ENCODE data around the gene DCLK1. TPM values are rescaled to one million over a fixed set of nuclear protein-coding genes. Genes with fewer than 3 reads are reported as not detected.

Gene DCLK1
- total and polyA plus RNA-seq, 10 of the 15 experiments (the other 5 are each of a cell fraction or from before 2014, with no cell fraction given) = not detected

DNA sequence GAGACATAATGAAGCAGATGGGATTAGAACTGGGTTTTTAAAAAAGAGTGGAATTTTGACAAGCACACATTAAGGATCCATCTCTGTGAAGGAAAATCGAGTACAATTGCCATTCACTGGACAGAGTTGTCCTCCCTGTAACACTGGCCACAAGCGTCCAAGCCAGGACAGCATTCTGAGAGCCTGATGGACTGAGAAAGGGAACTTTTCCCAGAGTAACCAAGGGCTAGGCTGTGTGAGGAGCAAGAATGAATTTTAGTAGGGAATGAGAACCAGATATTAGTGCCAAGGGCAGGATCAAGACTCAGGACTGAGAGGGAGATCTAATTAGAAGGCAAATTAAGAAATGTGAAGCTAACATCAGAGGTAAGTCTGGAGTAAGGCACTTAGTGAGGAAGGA lies 73.1 kb downstream of the DCLK1 start:
- FAIRE-seq = no peak

More for the DNA sequence above, 73.1 kb downstream of the DCLK1 start:
- no peak overlapping the region for H3K9ac ChIP-seq (ENCODE audit: control insufficient read depth, insufficient read depth, low read length)
- no peak overlapping the region for H3K4me3 ChIP-seq
- SMC1A ChIA-PET (ENCODE audit: uncharacterized antibody, unreplicated experiment) = no interaction called here
- H3K79me2 ChIP-seq (ENCODE audit: control insufficient read depth, insufficient read depth, low read length) = no peaks in the 10 kb centered on the region
- no peak overlapping the region for H2AFZ ChIP-seq (ENCODE audit: control insufficient read depth, low read depth, low read length)
- POLR2A ChIA-PET = no interaction called here
- no TSS peak for BruUV-seq (replicated peaks)
- H3K27ac ChIP-seq (ENCODE audit: control insufficient read depth, insufficient read depth) = no peak overlapping the region
- H3K27me3 ChIP-seq (replicated peaks in 1 of 2; ENCODE audit: control insufficient read depth in 2 of 2, insufficient read depth in 2 of 2, low read length in 1 of 2) = no peaks in the 10 kb centered on the region
- no peak for ATAC-seq
- no peaks in the 10 kb centered on the region for H3K9me3 ChIP-seq (replicated peaks; ENCODE audit: control insufficient read depth, insufficient read depth, low read length)
- intact Hi-C loops (cut with micrococcal nuclease; ENCODE audit: unreplicated experiment) (no loop called here), in situ Hi-C loops (cut with MboI) (no loop called here)
- CTCF ChIA-PET = no interaction called here
- H4K20me1 ChIP-seq (ENCODE audit: control insufficient read depth, insufficient read depth) = no peaks in the 10 kb centered on the region
- RAD21 ChIA-PET (ENCODE audit: unreplicated experiment) = no interaction called here
- no peak overlapping the region for H3K4me2 ChIP-seq (ENCODE audit: control insufficient read depth, insufficient read depth)
- no peaks in the 10 kb centered on the region for H3K36me3 ChIP-seq (ENCODE audit: control insufficient read depth in 2 of 2, insufficient read depth in 2 of 2, low read length in 1 of 2)
- 0% methylated on average over 2 of the region's 2 CpGs for WGBS (ENCODE audit: insufficient coverage, insufficient replicate concordance, low lambda C conversion rate, missing lambda C conversion rate)
- no peak for DNase-seq (ENCODE audit: low read depth, low spot score)
- no peaks in the 10 kb centered on the region for H3K4me1 ChIP-seq (ENCODE audit: control insufficient read depth, insufficient read depth, low read length)
- TF ChIP-seq NR2C2 (IDR thresholded peaks at IDR 0.05; ENCODE audit: borderline replicate concordance, control insufficient read depth, insufficient read length, low read depth) = no peak
- TF ChIP-seq SPI1 (IDR thresholded peaks at IDR 0.05; ENCODE audit: borderline replicate concordance, insufficient read depth, low read depth, low read length) = no peak
- no peak for TF ChIP-seq RB1 (IDR thresholded peaks at IDR 0.05; ENCODE audit: borderline replicate concordance)
- TF ChIP-seq MEF2B (IDR thresholded peaks at IDR 0.05; ENCODE audit: partially characterized antibody, poor library complexity, severe bottlenecking) = no peak
- TF ChIP-seq, protein P1, sequence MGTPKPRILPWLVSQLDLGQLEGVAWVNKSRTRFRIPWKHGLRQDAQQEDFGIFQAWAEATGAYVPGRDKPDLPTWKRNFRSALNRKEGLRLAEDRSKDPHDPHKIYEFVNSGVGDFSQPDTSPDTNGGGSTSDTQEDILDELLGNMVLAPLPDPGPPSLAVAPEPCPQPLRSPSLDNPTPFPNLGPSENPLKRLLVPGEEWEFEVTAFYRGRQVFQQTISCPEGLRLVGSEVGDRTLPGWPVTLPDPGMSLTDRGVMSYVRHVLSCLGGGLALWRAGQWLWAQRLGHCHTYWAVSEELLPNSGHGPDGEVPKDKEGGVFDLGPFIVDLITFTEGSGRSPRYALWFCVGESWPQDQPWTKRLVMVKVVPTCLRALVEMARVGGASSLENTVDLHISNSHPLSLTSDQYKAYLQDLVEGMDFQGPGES (IDR thresholded peaks at IDR 0.05) = no peak
- TF ChIP-seq, protein P2, sequence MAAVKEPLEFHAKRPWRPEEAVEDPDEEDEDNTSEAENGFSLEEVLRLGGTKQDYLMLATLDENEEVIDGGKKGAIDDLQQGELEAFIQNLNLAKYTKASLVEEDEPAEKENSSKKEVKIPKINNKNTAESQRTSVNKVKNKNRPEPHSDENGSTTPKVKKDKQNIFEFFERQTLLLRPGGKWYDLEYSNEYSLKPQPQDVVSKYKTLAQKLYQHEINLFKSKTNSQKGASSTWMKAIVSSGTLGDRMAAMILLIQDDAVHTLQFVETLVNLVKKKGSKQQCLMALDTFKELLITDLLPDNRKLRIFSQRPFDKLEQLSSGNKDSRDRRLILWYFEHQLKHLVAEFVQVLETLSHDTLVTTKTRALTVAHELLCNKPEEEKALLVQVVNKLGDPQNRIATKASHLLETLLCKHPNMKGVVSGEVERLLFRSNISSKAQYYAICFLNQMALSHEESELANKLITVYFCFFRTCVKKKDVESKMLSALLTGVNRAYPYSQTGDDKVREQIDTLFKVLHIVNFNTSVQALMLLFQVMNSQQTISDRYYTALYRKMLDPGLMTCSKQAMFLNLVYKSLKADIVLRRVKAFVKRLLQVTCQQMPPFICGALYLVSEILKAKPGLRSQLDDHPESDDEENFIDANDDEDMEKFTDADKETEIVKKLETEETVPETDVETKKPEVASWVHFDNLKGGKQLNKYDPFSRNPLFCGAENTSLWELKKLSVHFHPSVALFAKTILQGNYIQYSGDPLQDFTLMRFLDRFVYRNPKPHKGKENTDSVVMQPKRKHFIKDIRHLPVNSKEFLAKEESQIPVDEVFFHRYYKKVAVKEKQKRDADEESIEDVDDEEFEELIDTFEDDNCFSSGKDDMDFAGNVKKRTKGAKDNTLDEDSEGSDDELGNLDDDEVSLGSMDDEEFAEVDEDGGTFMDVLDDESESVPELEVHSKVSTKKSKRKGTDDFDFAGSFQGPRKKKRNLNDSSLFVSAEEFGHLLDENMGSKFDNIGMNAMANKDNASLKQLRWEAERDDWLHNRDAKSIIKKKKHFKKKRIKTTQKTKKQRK (IDR thresholded peaks at IDR 0.05; ENCODE audit: low read depth, low read length) = no peak
- TF ChIP-seq, protein P3, sequence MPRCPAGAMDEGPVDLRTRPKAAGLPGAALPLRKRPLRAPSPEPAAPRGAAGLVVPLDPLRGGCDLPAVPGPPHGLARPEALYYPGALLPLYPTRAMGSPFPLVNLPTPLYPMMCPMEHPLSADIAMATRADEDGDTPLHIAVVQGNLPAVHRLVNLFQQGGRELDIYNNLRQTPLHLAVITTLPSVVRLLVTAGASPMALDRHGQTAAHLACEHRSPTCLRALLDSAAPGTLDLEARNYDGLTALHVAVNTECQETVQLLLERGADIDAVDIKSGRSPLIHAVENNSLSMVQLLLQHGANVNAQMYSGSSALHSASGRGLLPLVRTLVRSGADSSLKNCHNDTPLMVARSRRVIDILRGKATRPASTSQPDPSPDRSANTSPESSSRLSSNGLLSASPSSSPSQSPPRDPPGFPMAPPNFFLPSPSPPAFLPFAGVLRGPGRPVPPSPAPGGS (IDR thresholded peaks at IDR 0.05; ENCODE audit: borderline replicate concordance, insufficient read depth, low read depth, low read length, poor library complexity, severe bottlenecking) = no peak
- no peak for TF ChIP-seq CHD2 (IDR thresholded peaks at IDR 0.05; ENCODE audit: borderline replicate concordance, low read depth, low read length)
- no peak for TF ChIP-seq CREM (IDR thresholded peaks at IDR 0.05; ENCODE audit: low read depth)
- no peak for TF ChIP-seq KDM1A (IDR thresholded peaks at IDR 0.05; ENCODE audit: borderline replicate concordance)
- no peak for TF ChIP-seq ETV6 (conservative IDR thresholded peaks at IDR 0.05 in 1 of 2, IDR thresholded peaks at IDR 0.05 in 1 of 2; ENCODE audit: borderline replicate concordance in 1 of 2, low read depth in 1 of 2)
- TF ChIP-seq IKZF2 (IDR thresholded peaks at IDR 0.05) = no peak
- TF ChIP-seq, protein P4, sequence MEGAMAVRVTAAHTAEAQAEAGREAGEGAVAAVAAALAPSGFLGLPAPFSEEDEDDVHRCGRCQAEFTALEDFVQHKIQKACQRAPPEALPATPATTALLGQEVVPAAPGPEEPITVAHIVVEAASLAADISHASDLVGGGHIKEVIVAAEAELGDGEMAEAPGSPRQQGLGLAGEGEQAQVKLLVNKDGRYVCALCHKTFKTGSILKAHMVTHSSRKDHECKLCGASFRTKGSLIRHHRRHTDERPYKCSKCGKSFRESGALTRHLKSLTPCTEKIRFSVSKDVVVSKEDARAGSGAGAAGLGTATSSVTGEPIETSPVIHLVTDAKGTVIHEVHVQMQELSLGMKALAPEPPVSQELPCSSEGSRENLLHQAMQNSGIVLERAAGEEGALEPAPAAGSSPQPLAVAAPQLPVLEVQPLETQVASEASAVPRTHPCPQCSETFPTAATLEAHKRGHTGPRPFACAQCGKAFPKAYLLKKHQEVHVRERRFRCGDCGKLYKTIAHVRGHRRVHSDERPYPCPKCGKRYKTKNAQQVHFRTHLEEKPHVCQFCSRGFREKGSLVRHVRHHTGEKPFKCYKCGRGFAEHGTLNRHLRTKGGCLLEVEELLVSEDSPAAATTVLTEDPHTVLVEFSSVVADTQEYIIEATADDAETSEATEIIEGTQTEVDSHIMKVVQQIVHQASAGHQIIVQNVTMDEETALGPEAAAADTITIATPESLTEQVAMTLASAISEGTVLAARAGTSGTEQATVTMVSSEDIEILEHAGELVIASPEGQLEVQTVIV (IDR thresholded peaks at IDR 0.05; ENCODE audit: borderline replicate concordance, partially characterized antibody) = no peak
- no peak for TF ChIP-seq GABPA (IDR thresholded peaks at IDR 0.05; ENCODE audit: low read depth)
